Tibial nerve (tissue), 3 donors: ENCODE results near the gene ANO2.

Experiments
- CTCF ChIP-seq, 5 experiments: fragments of 200-600 bp in 3 of 5; fragments of 450-650 bp in 2 of 5; sonication (generic) in 3 of 5; IDR thresholded peaks; one replicate each; pipeline ENCODE4 v1.5.1; 2016 to 2019; ENCODE audit warnings: antibody characterized with exemption in 5 of 5, mild to moderate bottlenecking in 3 of 5, moderate library complexity in 2 of 5
- POLR2A ChIP-seq, 2 donors: fragments of 450-650 bp; IDR thresholded peaks; one replicate each; pipeline ENCODE4 v1.6.1; 2017; ENCODE audit warnings: antibody characterized with exemption in 2 of 2, mild to moderate bottlenecking in 2 of 2, moderate library complexity in 2 of 2

GRCh38 chr12:5900533-5901205 is 44.4 kb downstream of the ANO2 start:
- TF ChIP-seq POLR2A (IDR thresholded peaks at IDR 0.05) (no peak), CTCF (IDR thresholded peaks at IDR 0.05) (no peak)
